Measurements from ENCODE around the gene DENND5B.

The DENND5B gene

GRCh38 chr12:31491841-31492598 lies 98.9 kb downstream of the DENND5B start (continued):
- TF ChIP-seq ZNF292 (tag by site-specific recombination; IDR thresholded peaks at IDR 0.05; ENCODE audit: borderline replicate concordance, low read depth) (no peak), ZNF239 (tag by site-specific recombination; IDR thresholded peaks at IDR 0.05) (no peak), SP7 (tag by site-specific recombination; IDR thresholded peaks at IDR 0.05) (peak; percentile 83), ZNF530 (tag by site-specific recombination; IDR thresholded peaks at IDR 0.05; ENCODE audit: low read depth) (no peak), ZNF596 (tag by site-specific recombination; IDR thresholded peaks at IDR 0.05) (no peak), ZNF555 (tag by site-specific recombination; conservative IDR thresholded peaks at IDR 0.05) (no peak), ZSCAN30 (tag by site-specific recombination; IDR thresholded peaks at IDR 0.05) (0 out of 2 replicates have a peak, but pooled peaks have one; percentile 46), ZNF560 (tag by site-specific recombination; IDR thresholded peaks at IDR 0.05; ENCODE audit: borderline replicate concordance) (no peak), ZNF777 (tag by site-specific recombination; IDR thresholded peaks at IDR 0.05; ENCODE audit: borderline replicate concordance) (no peak), ZBTB44 (tag by site-specific recombination; IDR thresholded peaks at IDR 0.05) (peak; percentile 74), ZNF768 (tag by site-specific recombination; IDR thresholded peaks at IDR 0.05) (no peak), HOXA7 (CRISPR knock-in tag; IDR thresholded peaks at IDR 0.05; ENCODE audit: borderline replicate concordance) (no peak), FEZF1 (tag by site-specific recombination; IDR thresholded peaks at IDR 0.05) (peak; percentile 63), ZBTB11 (tag by site-specific recombination; conservative IDR thresholded peaks at IDR 0.05; ENCODE audit: low read depth) (no peak), ZNF561 (tag by site-specific recombination; IDR thresholded peaks at IDR 0.05; ENCODE audit: borderline replicate concordance) (peak; percentile 43; the same call in 1 of the 2 replicates), KLF10 (tag by site-specific recombination; IDR thresholded peaks at IDR 0.05) (no peak), HOXD13 (CRISPR knock-in tag; IDR thresholded peaks at IDR 0.05; ENCODE audit: borderline replicate concordance) (peak; percentile 57; the same call in 1 of the 2 replicates), ZBTB49 (tag by site-specific recombination; IDR thresholded peaks at IDR 0.05; ENCODE audit: low read depth) (no peak), WT1 (tag by site-specific recombination; IDR thresholded peaks at IDR 0.05) (peak; percentile 76), ZNF830 (tag by site-specific recombination; IDR thresholded peaks at IDR 0.05; ENCODE audit: low read depth) (no peak), ZNF585B (tag by site-specific recombination; IDR thresholded peaks at IDR 0.05) (no peak), SP3 (tag by site-specific recombination; IDR thresholded peaks at IDR 0.05) (no peak), SETDB1 (IDR thresholded peaks at IDR 0.05; ENCODE audit: insufficient read length, low read length) (no peak), ZNF707 (tag by site-specific recombination; IDR thresholded peaks at IDR 0.05) (no peak), ZNF48 (tag by site-specific recombination; IDR thresholded peaks at IDR 0.05) (no peak)
- TF ChIP-seq, protein P1, sequence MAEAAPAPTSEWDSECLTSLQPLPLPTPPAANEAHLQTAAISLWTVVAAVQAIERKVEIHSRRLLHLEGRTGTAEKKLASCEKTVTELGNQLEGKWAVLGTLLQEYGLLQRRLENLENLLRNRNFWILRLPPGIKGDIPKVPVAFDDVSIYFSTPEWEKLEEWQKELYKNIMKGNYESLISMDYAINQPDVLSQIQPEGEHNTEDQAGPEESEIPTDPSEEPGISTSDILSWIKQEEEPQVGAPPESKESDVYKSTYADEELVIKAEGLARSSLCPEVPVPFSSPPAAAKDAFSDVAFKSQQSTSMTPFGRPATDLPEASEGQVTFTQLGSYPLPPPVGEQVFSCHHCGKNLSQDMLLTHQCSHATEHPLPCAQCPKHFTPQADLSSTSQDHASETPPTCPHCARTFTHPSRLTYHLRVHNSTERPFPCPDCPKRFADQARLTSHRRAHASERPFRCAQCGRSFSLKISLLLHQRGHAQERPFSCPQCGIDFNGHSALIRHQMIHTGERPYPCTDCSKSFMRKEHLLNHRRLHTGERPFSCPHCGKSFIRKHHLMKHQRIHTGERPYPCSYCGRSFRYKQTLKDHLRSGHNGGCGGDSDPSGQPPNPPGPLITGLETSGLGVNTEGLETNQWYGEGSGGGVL (tag by site-specific recombination; IDR thresholded peaks at IDR 0.05), result no peak
- TF ChIP-seq, protein P2, sequence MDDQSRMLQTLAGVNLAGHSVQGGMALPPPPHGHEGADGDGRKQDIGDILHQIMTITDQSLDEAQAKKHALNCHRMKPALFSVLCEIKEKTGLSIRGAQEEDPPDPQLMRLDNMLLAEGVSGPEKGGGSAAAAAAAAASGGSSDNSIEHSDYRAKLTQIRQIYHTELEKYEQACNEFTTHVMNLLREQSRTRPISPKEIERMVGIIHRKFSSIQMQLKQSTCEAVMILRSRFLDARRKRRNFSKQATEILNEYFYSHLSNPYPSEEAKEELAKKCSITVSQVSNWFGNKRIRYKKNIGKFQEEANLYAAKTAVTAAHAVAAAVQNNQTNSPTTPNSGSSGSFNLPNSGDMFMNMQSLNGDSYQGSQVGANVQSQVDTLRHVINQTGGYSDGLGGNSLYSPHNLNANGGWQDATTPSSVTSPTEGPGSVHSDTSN (CRISPR knock-in tag; IDR thresholded peaks at IDR 0.05), result no peak
- TF ChIP-seq, protein P3, sequence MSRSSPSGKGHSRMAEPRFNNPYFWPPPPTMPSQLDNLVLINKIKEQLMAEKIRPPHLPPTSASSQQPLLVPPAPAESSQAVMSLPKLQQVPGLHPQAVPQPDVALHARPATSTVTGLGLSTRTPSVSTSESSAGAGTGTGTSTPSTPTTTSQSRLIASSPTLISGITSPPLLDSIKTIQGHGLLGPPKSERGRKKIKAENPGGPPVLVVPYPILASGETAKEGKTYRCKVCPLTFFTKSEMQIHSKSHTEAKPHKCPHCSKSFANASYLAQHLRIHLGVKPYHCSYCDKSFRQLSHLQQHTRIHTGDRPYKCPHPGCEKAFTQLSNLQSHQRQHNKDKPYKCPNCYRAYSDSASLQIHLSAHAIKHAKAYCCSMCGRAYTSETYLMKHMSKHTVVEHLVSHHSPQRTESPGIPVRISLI (tag by site-specific recombination; IDR thresholded peaks at IDR 0.05), result no peak

Data from HEK293 (cell line).